ENCODE data around the gene LDLR. TPM values are rescaled to one million over a fixed set of nuclear protein-coding genes. Genes with fewer than 3 reads are reported as not detected.
"Not testable (repeated sequence)": the region's sequence is repeated elsewhere in the genome, so short reads cannot be mapped to it uniquely, and the experiment has no call there.

Gene LDLR
- total RNA-seq, 2 donors from 2014 or later: 63.8 to 83.5 TPM

DNA sequence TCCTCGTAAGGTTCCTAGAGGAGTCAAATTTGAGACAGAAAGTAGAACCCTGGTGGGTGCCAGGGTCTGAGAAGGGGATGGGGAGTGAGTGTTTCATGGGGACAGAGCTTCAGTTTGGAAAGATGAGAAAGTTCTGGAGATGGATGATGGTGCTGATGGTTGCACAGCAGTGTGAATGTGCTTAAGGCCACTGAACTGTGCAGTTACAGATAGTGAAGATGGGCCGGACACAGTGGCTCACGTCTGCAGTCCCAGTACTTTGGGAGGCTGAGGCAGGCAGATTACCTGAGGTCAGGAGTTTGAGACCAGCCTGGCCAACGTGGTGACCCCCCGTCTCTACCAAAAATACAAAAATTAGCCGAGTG lies 65.4 kb downstream of the LDLR start:
- H3K27ac Mint-ChIP-seq: peak overlapping the region; percentile 76
- peaks cover 6% of the 10 kb centered on the region for H3K36me3 Mint-ChIP-seq (ENCODE audit: low read depth)
- H3K27me3 Mint-ChIP-seq: no peaks in the 10 kb centered on the region
- peaks cover 7% of the 10 kb centered on the region for H3K4me1 Mint-ChIP-seq
- H3K4me3 Mint-ChIP-seq: peak overlapping the region; percentile 85
- H3K9me3 Mint-ChIP-seq: no peaks in the 10 kb centered on the region
- no peak for ATAC-seq (replicated peaks)

GRCh38 chr19:11155373-11156120 lies 66.3 kb downstream of the LDLR start, which contains the start of gene SPC24:
SPC24 (minus strand) TSS chr19:11155782; CDS start chr19:11155776, 6 bp downstream.
- Mint-ChIP-seq H3K9me3 (no peaks in the 10 kb centered on the region), H3K36me3 (ENCODE audit: low read depth) (peaks cover 6% of the 10 kb centered on the region), H3K27ac (peak within 1 kb of the TSS; percentile 88), H3K4me3 (peak within 1 kb of the TSS; percentile 85), H3K4me1 (peaks cover 7% of the 10 kb centered on the region), H3K27me3 (no peaks in the 10 kb centered on the region)
- ATAC-seq (replicated peaks): peak; percentile 99

GRCh38 chr19:11159598-11160439 lies 70.6 kb downstream of the LDLR start:
- Mint-ChIP-seq H3K9me3 (no peaks in the 10 kb centered on the region), H3K27ac (no peak overlapping the region), H3K36me3 (ENCODE audit: low read depth) (peaks cover under 1% of the 10 kb centered on the region), H3K4me1 (no peaks in the 10 kb centered on the region), H3K27me3 (no peaks in the 10 kb centered on the region), H3K4me3 (no peak overlapping the region)
- no peak for ATAC-seq (replicated peaks)

- H3K36me3 Mint-ChIP-seq (ENCODE audit: low read depth): not testable (repeated sequence)
These were observed 71.1 kb downstream of the LDLR start for GRCh38 chr19:11160440-11160768.

GRCh38 chr19:11164296-11164695 lies 75.0 kb downstream of the LDLR start:
- H3K27ac Mint-ChIP-seq: no peak overlapping the region
- no peaks in the 10 kb centered on the region for H3K27me3 Mint-ChIP-seq
- ATAC-seq (replicated peaks): no peak
- H3K4me1 Mint-ChIP-seq: no peaks in the 10 kb centered on the region
- no peak overlapping the region for H3K4me3 Mint-ChIP-seq
- no peaks in the 10 kb centered on the region for H3K9me3 Mint-ChIP-seq
- H3K36me3 Mint-ChIP-seq (ENCODE audit: low read depth): no peaks in the 10 kb centered on the region

More at GRCh38 chr19:11160440-11160768, 71.1 kb downstream of the LDLR start:
- H3K27me3 Mint-ChIP-seq; ATAC-seq (replicated peaks); H3K27ac Mint-ChIP-seq; H3K4me1 Mint-ChIP-seq; H3K9me3 Mint-ChIP-seq; H3K4me3 Mint-ChIP-seq: not testable (repeated sequence)

DNA sequence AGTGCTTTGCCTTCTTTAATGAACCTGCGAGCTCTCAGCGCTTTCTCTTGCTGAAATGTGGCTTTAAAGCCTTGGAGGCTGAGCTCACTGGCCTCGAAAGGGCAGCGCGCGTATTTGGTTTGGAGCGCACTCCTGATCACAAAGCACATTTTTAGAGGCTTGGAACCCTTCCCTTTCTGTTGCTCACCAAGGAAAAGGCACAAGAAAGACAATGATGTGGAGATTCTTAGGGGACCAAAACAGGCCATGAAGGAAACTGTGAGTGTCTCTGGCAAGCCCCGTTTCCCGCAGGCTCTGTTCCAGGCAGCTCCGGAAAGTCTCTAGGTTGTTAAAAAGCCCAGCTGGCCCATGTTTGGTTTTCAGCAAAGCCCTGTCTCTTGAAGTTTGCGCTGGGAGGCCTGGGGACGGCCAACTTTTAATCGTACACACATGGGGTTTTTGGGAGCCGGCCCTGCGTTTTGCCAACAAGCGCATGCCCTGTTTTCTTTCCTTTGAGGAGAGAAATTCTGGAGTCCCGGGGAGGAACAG lies 75.7 kb downstream of the LDLR start:
- no peaks in the 10 kb centered on the region for H3K9me3 Mint-ChIP-seq
- no peak for ATAC-seq (replicated peaks)
- H3K27ac Mint-ChIP-seq: no peak overlapping the region
- H3K36me3 Mint-ChIP-seq (ENCODE audit: low read depth): no peaks in the 10 kb centered on the region
- no peaks in the 10 kb centered on the region for H3K27me3 Mint-ChIP-seq
- H3K4me1 Mint-ChIP-seq: no peaks in the 10 kb centered on the region
- no peak overlapping the region for H3K4me3 Mint-ChIP-seq

DNA sequence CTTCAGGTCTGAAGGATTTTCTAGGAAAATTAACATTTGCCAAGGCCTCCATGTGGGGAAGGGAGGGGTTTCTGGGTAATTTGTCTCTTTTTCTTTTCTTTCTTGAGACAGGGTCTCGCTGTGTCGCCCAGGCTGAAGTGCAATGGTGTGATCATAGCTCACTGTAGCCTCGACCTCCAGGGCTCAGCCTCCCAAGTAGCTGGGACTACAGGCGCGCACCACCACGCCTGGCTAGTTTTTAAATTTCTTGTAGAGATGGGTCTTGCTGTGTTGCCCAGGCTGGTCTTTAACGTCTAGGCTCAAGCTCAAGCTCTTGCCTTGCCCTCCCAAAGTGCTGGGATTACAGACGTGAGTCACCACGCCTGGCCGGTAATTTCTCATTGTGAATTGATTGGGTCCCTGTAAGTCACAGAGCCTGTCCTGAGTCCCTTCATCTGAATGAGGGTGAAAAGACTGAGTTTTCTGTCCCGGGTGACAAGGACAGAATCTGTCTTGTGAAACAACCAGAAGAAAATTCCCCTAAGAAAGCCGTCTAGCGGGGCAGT lies 76.3 kb downstream of the LDLR start:
- no peaks in the 10 kb centered on the region for H3K36me3 Mint-ChIP-seq (ENCODE audit: low read depth)
- no peak for ATAC-seq (replicated peaks)
- no peak overlapping the region for H3K27ac Mint-ChIP-seq
- H3K4me3 Mint-ChIP-seq: no peak overlapping the region
- H3K4me1 Mint-ChIP-seq: no peaks in the 10 kb centered on the region
- H3K9me3 Mint-ChIP-seq: no peaks in the 10 kb centered on the region
- no peaks in the 10 kb centered on the region for H3K27me3 Mint-ChIP-seq

- no peak for ATAC-seq (replicated peaks)
- Mint-ChIP-seq H3K4me3 (no peak overlapping the region), H3K9me3 (no peaks in the 10 kb centered on the region), H3K27me3 (no peaks in the 10 kb centered on the region), H3K36me3 (ENCODE audit: low read depth) (no peaks in the 10 kb centered on the region), H3K4me1 (no peaks in the 10 kb centered on the region), H3K27ac (no peak overlapping the region)
These were observed 77.2 kb downstream of the LDLR start for GRCh38 chr19:11166281-11167142.

- no peak for ATAC-seq (replicated peaks)
- Mint-ChIP-seq H3K9me3 (no peaks in the 10 kb centered on the region), H3K27me3 (no peaks in the 10 kb centered on the region), H3K27ac (no peak overlapping the region), H3K4me1 (no peaks in the 10 kb centered on the region), H3K4me3 (no peak overlapping the region), H3K36me3 (ENCODE audit: low read depth) (no peaks in the 10 kb centered on the region)
These were observed 79.3 kb downstream of the LDLR start for GRCh38 chr19:11168568-11168967.

DNA sequence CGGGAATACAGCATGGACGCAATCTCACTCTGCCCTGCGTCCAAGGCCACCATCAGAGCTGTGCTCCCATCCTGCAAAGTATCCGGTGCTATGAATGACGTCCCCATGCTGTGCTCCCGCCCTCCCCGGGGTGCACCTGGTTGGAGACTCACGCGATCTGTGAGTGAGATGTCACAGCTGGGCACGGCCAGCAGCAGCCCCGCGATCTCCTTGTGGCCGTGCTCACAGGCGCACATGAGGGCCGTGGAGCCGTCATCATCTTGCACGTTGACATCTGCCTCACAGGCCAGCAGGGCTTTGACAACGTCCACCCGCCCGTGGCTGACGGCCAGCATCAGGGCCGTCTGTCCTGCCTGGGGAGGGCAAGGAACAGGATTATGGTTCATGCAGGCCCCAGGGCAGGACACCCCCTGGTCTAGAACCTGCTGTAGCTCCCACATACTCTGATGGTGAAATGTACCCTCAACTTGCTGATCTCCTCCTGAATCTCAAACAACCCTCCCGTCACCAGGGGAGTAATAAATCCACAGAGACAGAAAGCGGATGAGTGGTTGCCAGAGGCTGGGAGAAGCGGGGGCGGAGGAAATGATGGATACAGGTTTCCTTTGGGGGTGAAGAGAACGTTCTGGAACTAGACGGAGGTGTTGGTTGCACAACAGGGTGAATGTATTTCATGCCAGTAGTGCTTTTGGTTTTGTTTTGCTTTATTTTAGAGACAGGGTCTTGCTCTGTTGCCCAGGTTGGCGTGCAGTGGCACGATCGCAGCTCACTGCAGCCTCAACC lies 80.8 kb downstream of the LDLR start:
- no peak for ATAC-seq (replicated peaks)
- Mint-ChIP-seq H3K4me3 (no peak overlapping the region), H3K27me3 (no peaks in the 10 kb centered on the region), H3K4me1 (no peaks in the 10 kb centered on the region), H3K9me3 (no peaks in the 10 kb centered on the region), H3K27ac (no peak overlapping the region), H3K36me3 (ENCODE audit: low read depth) (no peaks in the 10 kb centered on the region)

- no peaks in the 10 kb centered on the region for H3K4me1 Mint-ChIP-seq
- no peak overlapping the region for H3K27ac Mint-ChIP-seq
- H3K27me3 Mint-ChIP-seq: no peaks in the 10 kb centered on the region
- H3K4me3 Mint-ChIP-seq: no peak overlapping the region
- H3K36me3 Mint-ChIP-seq (ENCODE audit: low read depth): no peaks in the 10 kb centered on the region
- H3K9me3 Mint-ChIP-seq: no peaks in the 10 kb centered on the region
- ATAC-seq (replicated peaks): no peak
These were observed 81.9 kb downstream of the LDLR start for GRCh38 chr19:11171144-11171543.

GRCh38 chr19:11172576-11172975 lies 83.3 kb downstream of the LDLR start:
- H3K27me3 Mint-ChIP-seq: no peaks in the 10 kb centered on the region
- H3K4me3 Mint-ChIP-seq: no peak overlapping the region
- no peaks in the 10 kb centered on the region for H3K36me3 Mint-ChIP-seq (ENCODE audit: low read depth)
- no peaks in the 10 kb centered on the region for H3K4me1 Mint-ChIP-seq
- no peak overlapping the region for H3K27ac Mint-ChIP-seq
- no peaks in the 10 kb centered on the region for H3K9me3 Mint-ChIP-seq
- ATAC-seq (replicated peaks): no peak

- no peaks in the 10 kb centered on the region for H3K9me3 Mint-ChIP-seq
- ATAC-seq (replicated peaks): no peak
- peaks cover 4% of the 10 kb centered on the region for H3K27me3 Mint-ChIP-seq
- peaks cover 4% of the 10 kb centered on the region for H3K4me1 Mint-ChIP-seq
- no peak overlapping the region for H3K4me3 Mint-ChIP-seq
- H3K36me3 Mint-ChIP-seq (ENCODE audit: low read depth): no peaks in the 10 kb centered on the region
- H3K27ac Mint-ChIP-seq: no peak overlapping the region
These were observed 84.4 kb downstream of the LDLR start for GRCh38 chr19:11173516-11174155.
